SK-N-MC (cell line): ENCODE results near the gene STARD4.

Experiments used
- DNase-seq: peaks from one replicate; pipeline ENCODE4 v3.0.0-alpha.2; 2011; ENCODE audit warnings: low read depth, low spot score
- H3K27ac ChIP-seq: fragments of 200-600 bp; sonication (generic); 2 replicates; pipeline ENCODE4 v1.5.1; 2016; ENCODE audit warnings: mixed run types
- H3K36me3 ChIP-seq: fragments of 200-600 bp; sonication (generic); 2 replicates; pipeline ENCODE4 v1.6.1; 2017; ENCODE audit warnings: antibody characterized with exemption, low read length, mixed read lengths; ENCODE audit not compliant: insufficient read depth
- H3K4me3 ChIP-seq: fragments of 200-600 bp; sonication (generic); 2 replicates; pipeline ENCODE4 v1.5.1; 2016
- H3K9ac ChIP-seq: fragments of 200-600 bp; sonication (generic); 2 replicates; pipeline ENCODE4 v1.8.0; 2017; ENCODE audit warnings: mixed run types, mixed read lengths; ENCODE audit not compliant: insufficient read length
- H3K9me3 ChIP-seq: fragments of 200-600 bp; sonication (generic); 2 replicates; pipeline ENCODE4 v1.6.1; 2017; ENCODE audit warnings: low read depth, mild to moderate bottlenecking, antibody characterized with exemption, low read length, moderate library complexity, mixed read lengths
- EZH2 ChIP-seq: fragments of 200-600 bp; sonication (generic); IDR thresholded peaks from one replicate; pipeline ENCODE4 v1.6.1; 2017; ENCODE audit warnings: antibody characterized with exemption
- FOXP2 ChIP-seq: optimal IDR thresholded peaks from 2 replicates; pipeline ENCODE3; 2011; ENCODE audit warnings: mild to moderate bottlenecking, moderate library complexity; ENCODE audit not compliant: insufficient read depth; ENCODE audit errors: extremely low read length, control extremely low read depth

The STARD4 gene

GRCh38 chr5:111447099-111447498 lies 65.2 kb downstream of the STARD4 start:
- Histone ChIP-seq H3K27ac (no peak overlapping the region), H3K36me3 (no peaks in the 10 kb centered on the region), H3K9me3 (no peaks in the 10 kb centered on the region), H3K9ac (no peak overlapping the region), H3K4me3 (no peak overlapping the region)
- no peak for DNase-seq
- no peak for TF ChIP-seq EZH2
- no peak for TF ChIP-seq FOXP2
